Measurements from ENCODE around the gene ARPP19.
A peak's percentile ranks its signal among the peaks of the same experiment; 100 is the strongest.
"Not testable (repeated sequence)": the region's sequence is repeated elsewhere in the genome, so short reads cannot be mapped to it uniquely, and the experiment has no call there.

Gene ARPP19

GRCh38 chr15:52514482-52514881, 54.3 kb downstream of the ARPP19 start:
- ATAC-seq (replicated peaks) (no peak), DNase-seq (no peak)
- peaks cover 12 to 25% of the 10 kb centered on the region in 2 donors for H3K4me1 Mint-ChIP-seq

GRCh38 chr15:52512869-52513268, 56.0 kb downstream of the ARPP19 start:
- not testable (repeated sequence) for ATAC-seq (replicated peaks); H3K4me3 Mint-ChIP-seq; H3K27me3 Mint-ChIP-seq; H3K36me3 Mint-ChIP-seq; DNase-seq; H3K27ac Mint-ChIP-seq; H3K9me3 Mint-ChIP-seq
- peaks cover 15 to 34% of the 10 kb centered on the region in 2 donors for H3K4me1 Mint-ChIP-seq

More at GRCh38 chr15:52514482-52514881, 54.3 kb downstream of the ARPP19 start:
- Mint-ChIP-seq H3K27me3 (no peaks in the 10 kb centered on the region), H3K9me3 (no peaks in the 10 kb centered on the region), H3K27ac (no peak overlapping the region), H3K36me3 (no peaks in the 10 kb centered on the region), H3K4me3 (no peak overlapping the region)

- no peak for ATAC-seq (replicated peaks)
- Mint-ChIP-seq H3K27me3 (no peaks in the 10 kb centered on the region), H3K4me1 (peaks cover 18 to 40% of the 10 kb centered on the region in 2 donors)
These were observed 57.7 kb downstream of the ARPP19 start for GRCh38 chr15:52511084-52511483.

GRCh38 chr15:52509500-52510245, 59.2 kb downstream of the ARPP19 start:
- Mint-ChIP-seq H3K4me1 (peaks cover 23 to 49% of the 10 kb centered on the region in 2 donors), H3K36me3 (no peaks in the 10 kb centered on the region), H3K27me3 (no peaks in the 10 kb centered on the region), H3K4me3 (no peak overlapping the region), H3K9me3 (no peaks in the 10 kb centered on the region), H3K27ac (no peak overlapping the region)
- DNase-seq (no peak), ATAC-seq (replicated peaks) (no peak)

More at GRCh38 chr15:52511084-52511483, 57.7 kb downstream of the ARPP19 start:
- no peaks in the 10 kb centered on the region for H3K36me3 Mint-ChIP-seq
- no peak overlapping the region for H3K27ac Mint-ChIP-seq
- no peaks in the 10 kb centered on the region for H3K9me3 Mint-ChIP-seq
- no peak for DNase-seq
- H3K4me3 Mint-ChIP-seq: no peak overlapping the region

- ATAC-seq (replicated peaks): no peak
- H3K9me3 Mint-ChIP-seq: no peaks in the 10 kb centered on the region
- peaks cover 31 to 71% of the 10 kb centered on the region in 2 donors for H3K4me1 Mint-ChIP-seq
- no peak overlapping the region for H3K4me3 Mint-ChIP-seq
- H3K27me3 Mint-ChIP-seq: no peaks in the 10 kb centered on the region
- H3K36me3 Mint-ChIP-seq: peaks cover 0 to 4% of the 10 kb centered on the region in 2 donors
- H3K27ac Mint-ChIP-seq: no peak overlapping the region
- DNase-seq: no peak
These were observed 62.3 kb downstream of the ARPP19 start for GRCh38 chr15:52506549-52506948.

GRCh38 chr15:52505151-52505550, 63.7 kb downstream of the ARPP19 start:
- no peak overlapping the region for H3K27ac Mint-ChIP-seq
- no peak overlapping the region for H3K4me3 Mint-ChIP-seq
- no peak for ATAC-seq (replicated peaks)
- DNase-seq: no peak
- H3K36me3 Mint-ChIP-seq: peaks cover 0 to 4% of the 10 kb centered on the region in 2 donors
- H3K9me3 Mint-ChIP-seq: no peaks in the 10 kb centered on the region
- peaks cover 22 to 62% of the 10 kb centered on the region in 2 donors for H3K4me1 Mint-ChIP-seq
- H3K27me3 Mint-ChIP-seq: no peaks in the 10 kb centered on the region

- ATAC-seq (replicated peaks) (peak; percentile 96 to 97), DNase-seq (no peak)
- Mint-ChIP-seq H3K36me3 (peaks cover 0 to 4% of the 10 kb centered on the region in 2 donors), H3K27ac (peak overlapping the region; percentile 68), H3K27me3 (no peaks in the 10 kb centered on the region), H3K4me1 (peaks cover 22 to 61% of the 10 kb centered on the region in 2 donors), H3K9me3 (no peaks in the 10 kb centered on the region), H3K4me3 (peak overlapping the region; percentile 44 to 66)
These were observed 64.9 kb downstream of the ARPP19 start for GRCh38 chr15:52503788-52504496.

- ATAC-seq (replicated peaks) (no peak), DNase-seq (no peak)
- peak overlapping the region; percentile 88 for H3K27ac Mint-ChIP-seq
- no peaks in the 10 kb centered on the region for H3K27me3 Mint-ChIP-seq
- H3K9me3 Mint-ChIP-seq: no peaks in the 10 kb centered on the region
- peaks cover 18 to 51% of the 10 kb centered on the region in 2 donors for H3K4me1 Mint-ChIP-seq
- H3K36me3 Mint-ChIP-seq: peaks cover 0 to 4% of the 10 kb centered on the region in 2 donors
- H3K4me3 Mint-ChIP-seq: no peak overlapping the region
These were observed 66.2 kb downstream of the ARPP19 start for GRCh38 chr15:52502608-52503007.

GRCh38 chr15:52499506-52499905, 69.3 kb downstream of the ARPP19 start:
- Mint-ChIP-seq H3K27ac (no peak overlapping the region), H3K36me3 (peaks cover 0 to 4% of the 10 kb centered on the region in 2 donors), H3K4me3 (no peak overlapping the region), H3K4me1 (peaks cover 19 to 40% of the 10 kb centered on the region in 2 donors), H3K27me3 (no peaks in the 10 kb centered on the region), H3K9me3 (no peaks in the 10 kb centered on the region)
- ATAC-seq (replicated peaks) (no peak), DNase-seq (no peak)

GRCh38 chr15:52498706-52499105, 70.1 kb downstream of the ARPP19 start:
- Mint-ChIP-seq H3K27ac (no peak overlapping the region), H3K36me3 (peaks cover 0 to 4% of the 10 kb centered on the region in 2 donors), H3K27me3 (no peaks in the 10 kb centered on the region), H3K9me3 (no peaks in the 10 kb centered on the region), H3K4me1 (peaks cover 14 to 32% of the 10 kb centered on the region in 2 donors), H3K4me3 (no peak overlapping the region)
- DNase-seq: no peak
- no peak for ATAC-seq (replicated peaks)

Data from stimulated activated naive B cell treated with anti-CD40 and anti-IgM and Interleukin-4, amounts not matched to agents 10 μg/mL and 1 μg/mL and 100 μg/mL, for 72 hours (primary cell).